Stomach (tissue), 9 donors: Measurements from ENCODE around the gene CUL1. TPM values are rescaled to one million over a fixed set of nuclear protein-coding genes. Genes with fewer than 3 reads are reported as not detected.
A peak's percentile ranks its signal among the peaks of the same experiment; 100 is the strongest.

Source experiments
- DNase-seq, 2 donors: peaks; one replicate each; pipeline versions ENCODE4 v3.0.0 to v3.0.0-alpha.2; 2013 to 2019
- H3K27ac ChIP-seq, 5 donors: fragments of 200-600 bp in 4 of 5; sonication (generic) in 4 of 5; one replicate each; pipeline ENCODE4 v1.5.1; 2013 to 2019; ENCODE audit warnings: mild to moderate bottlenecking in 1 of 5, moderate library complexity in 1 of 5
- H3K27me3 ChIP-seq, 3 donors: fragments of 200-600 bp; sonication (generic); one replicate each; pipeline ENCODE4 v1.5.1; 2017 to 2019; ENCODE audit warnings: mixed run types in 1 of 3
- H3K36me3 ChIP-seq, 4 donors: fragments of 200-600 bp; sonication (generic); 1 replicate in 3 of 4; 2 replicates in 1 of 4; pipeline ENCODE4 v1.5.1; 2016 to 2019
- H3K4me1 ChIP-seq, 4 donors: fragments of 200-600 bp; sonication (generic); one replicate each; pipeline ENCODE4 v1.5.1; 2016 to 2019
- H3K4me3 ChIP-seq, 4 donors: fragments of 200-600 bp; sonication (generic) in 3 of 4; one replicate each; pipeline ENCODE4 v1.5.1; 2016 to 2019; ENCODE audit warnings: mild to moderate bottlenecking in 1 of 4
- H3K9me3 ChIP-seq, 4 donors: fragments of 200-600 bp; sonication (generic); one replicate each; pipeline ENCODE4 v1.5.1; 2016 to 2019
- EP300 ChIP-seq: sonication (generic); formaldehyde crosslinking; IDR thresholded peaks from one replicate; pipeline ENCODE4 v1.6.1; 2017; ENCODE audit warnings: antibody characterized with exemption
- POLR2A ChIP-seq, 4 donors: fragments of 450-650 bp; IDR thresholded peaks; one replicate each; pipeline ENCODE4 v1.6.1; 2016; ENCODE audit warnings: antibody characterized with exemption in 4 of 4, control low read depth in 2 of 4, mild to moderate bottlenecking in 1 of 4, moderate library complexity in 1 of 4
- POLR2AphosphoS5 ChIP-seq, 3 donors: sonication (generic); formaldehyde crosslinking; IDR thresholded peaks; one replicate each; pipeline ENCODE4 v1.6.1; 2016; ENCODE audit warnings: antibody characterized with exemption in 3 of 3
- WGBS, 5 donors: extraction: QIAGEN DNeasy Blood & Tissue Kit in 3 of 5; methylation state at CpG; one replicate each; pipeline versions ENCODE4 v1.1.5 to v1.1.7; 2013 to 2018; 5-methylcytosine and 5-hydroxymethylcytosine counted together
- intact Hi-C: fragments of 100-400 bp; cut with DNase I; formaldehyde crosslinking; loops from one replicate; pipeline ENCODE4 v1.15.1; 2023; ENCODE audit warnings: low total_unique reads
- polyA plus RNA-seq, 3 donors: library from polyadenylated mRNA; stranded (reverse); fragments of 200-250 nt; gene quantifications; one replicate each; pipeline ENCODE4 v1.2.3, GENCODE V29; 2013
- total RNA-seq, 5 donors: library from RNA; depleted of rRNA; stranded (reverse); fragments of >200 nt; gene quantifications; one replicate each; pipeline versions ENCODE4 v1.1.0 to v1.2.3, GENCODE V29; 2014 to 2016
- TF ChIP-seq, protein P1 (sequence below), 7 experiments: fragments of 450-650 bp in 4 of 7; fragments of 200-600 bp in 3 of 7; sonication (generic) in 3 of 7; IDR thresholded peaks; one replicate each; pipeline ENCODE4 v1.5.1; 2016 to 2019; ENCODE audit warnings: antibody characterized with exemption in 7 of 7, control low read depth in 2 of 7, mild to moderate bottlenecking in 1 of 7
- donor health status: healthy with polysubstance abuse.
- donor health status: Bipolar disorder and iron deficiency.
- donor health status: healthy.

The CUL1 gene
- total and polyA plus RNA-seq, 8 donors = 22.5 to 56.4 (median 29.2) TPM

DNA sequence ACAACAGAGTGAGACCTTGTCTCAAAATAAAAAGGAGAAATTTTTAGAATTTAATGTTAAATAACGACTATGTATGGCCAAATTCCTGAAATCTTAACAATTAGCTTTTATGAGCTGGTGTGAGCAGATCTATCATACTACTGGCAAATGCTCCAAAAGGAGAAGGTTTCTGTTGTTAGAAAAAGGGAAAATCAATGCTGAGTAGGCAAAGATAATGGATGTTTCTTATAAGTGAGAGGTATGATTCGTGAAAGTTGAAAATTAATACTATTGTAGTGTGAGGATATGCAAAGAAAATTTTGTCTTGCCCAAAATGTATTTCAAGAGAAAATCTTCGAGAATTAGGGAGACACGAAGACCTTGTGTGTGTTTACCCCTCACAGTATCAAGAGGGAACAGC, 40.8 kb upstream of the CUL1 start:
- Histone ChIP-seq H3K4me3 (no peak overlapping the region), H3K36me3 (no peaks in the 10 kb centered on the region), H3K27ac (no peak overlapping the region), H3K4me1 (no peaks in the 10 kb centered on the region), H3K27me3 (no peaks in the 10 kb centered on the region), H3K9me3 (no peaks in the 10 kb centered on the region)
- no peak for DNase-seq
- intact Hi-C loops = no loop called here
- no peak for TF ChIP-seq EP300
- no peak for TF ChIP-seq POLR2AphosphoS5 (IDR thresholded peaks at IDR 0.05)
- TF ChIP-seq, protein P1, sequence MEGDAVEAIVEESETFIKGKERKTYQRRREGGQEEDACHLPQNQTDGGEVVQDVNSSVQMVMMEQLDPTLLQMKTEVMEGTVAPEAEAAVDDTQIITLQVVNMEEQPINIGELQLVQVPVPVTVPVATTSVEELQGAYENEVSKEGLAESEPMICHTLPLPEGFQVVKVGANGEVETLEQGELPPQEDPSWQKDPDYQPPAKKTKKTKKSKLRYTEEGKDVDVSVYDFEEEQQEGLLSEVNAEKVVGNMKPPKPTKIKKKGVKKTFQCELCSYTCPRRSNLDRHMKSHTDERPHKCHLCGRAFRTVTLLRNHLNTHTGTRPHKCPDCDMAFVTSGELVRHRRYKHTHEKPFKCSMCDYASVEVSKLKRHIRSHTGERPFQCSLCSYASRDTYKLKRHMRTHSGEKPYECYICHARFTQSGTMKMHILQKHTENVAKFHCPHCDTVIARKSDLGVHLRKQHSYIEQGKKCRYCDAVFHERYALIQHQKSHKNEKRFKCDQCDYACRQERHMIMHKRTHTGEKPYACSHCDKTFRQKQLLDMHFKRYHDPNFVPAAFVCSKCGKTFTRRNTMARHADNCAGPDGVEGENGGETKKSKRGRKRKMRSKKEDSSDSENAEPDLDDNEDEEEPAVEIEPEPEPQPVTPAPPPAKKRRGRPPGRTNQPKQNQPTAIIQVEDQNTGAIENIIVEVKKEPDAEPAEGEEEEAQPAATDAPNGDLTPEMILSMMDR (IDR thresholded peaks at IDR 0.05) = no peak
- no peak for TF ChIP-seq POLR2A (IDR thresholded peaks at IDR 0.05)
- WGBS, 5 donors = 84 to 91% (median 86%) methylated on average over 4 of the region's 4 CpGs

DNA sequence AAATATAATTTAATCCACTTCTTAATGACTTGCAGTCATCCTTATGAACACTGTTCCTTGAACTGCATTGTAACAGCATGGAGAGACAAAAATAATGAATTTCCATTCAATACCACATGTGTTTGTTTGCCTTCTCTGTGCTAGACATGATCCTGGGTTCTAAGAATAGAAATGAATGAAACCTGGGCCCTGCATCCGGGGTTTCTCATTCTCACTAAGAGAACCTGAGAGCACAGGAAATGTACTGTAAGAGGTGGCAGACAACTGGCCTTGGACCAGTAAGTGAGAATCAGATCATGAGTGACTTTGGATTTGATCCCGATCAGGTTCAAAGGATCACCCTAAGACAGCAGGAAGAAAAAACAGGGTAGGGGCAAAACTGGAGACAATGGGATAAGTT, 37.2 kb upstream of the CUL1 start:
- Histone ChIP-seq H3K27ac (no peak overlapping the region), H3K4me3 (no peak overlapping the region), H3K27me3 (no peaks in the 10 kb centered on the region), H3K36me3 (no peaks in the 10 kb centered on the region), H3K9me3 (no peaks in the 10 kb centered on the region), H3K4me1 (no peaks in the 10 kb centered on the region)
- WGBS, 5 donors = 70 to 97% (median 86%) methylated on average over 2 of the region's 2 CpGs
- intact Hi-C loops = no loop called here
- TF ChIP-seq EP300 (no peak), POLR2A (IDR thresholded peaks at IDR 0.05) (no peak)
- no peak for DNase-seq

GRCh38 chr7:148662646-148663045, 36.1 kb upstream of the CUL1 start:
- Histone ChIP-seq H3K4me1 (no peaks in the 10 kb centered on the region), H3K4me3 (no peak overlapping the region), H3K27ac (no peak overlapping the region), H3K27me3 (no peaks in the 10 kb centered on the region), H3K36me3 (no peaks in the 10 kb centered on the region), H3K9me3 (no peaks in the 10 kb centered on the region)
- 61 to 71% (median 64%) methylated on average over 3 of the region's 3 CpGs for WGBS, 5 donors
- TF ChIP-seq, protein P1 (IDR thresholded peaks at IDR 0.05) = no peak
- TF ChIP-seq POLR2AphosphoS5 (IDR thresholded peaks at IDR 0.05) (no peak), EP300 (no peak), POLR2A (IDR thresholded peaks at IDR 0.05) (no peak)
- intact Hi-C loops = no loop called here
- DNase-seq = no peak

DNA sequence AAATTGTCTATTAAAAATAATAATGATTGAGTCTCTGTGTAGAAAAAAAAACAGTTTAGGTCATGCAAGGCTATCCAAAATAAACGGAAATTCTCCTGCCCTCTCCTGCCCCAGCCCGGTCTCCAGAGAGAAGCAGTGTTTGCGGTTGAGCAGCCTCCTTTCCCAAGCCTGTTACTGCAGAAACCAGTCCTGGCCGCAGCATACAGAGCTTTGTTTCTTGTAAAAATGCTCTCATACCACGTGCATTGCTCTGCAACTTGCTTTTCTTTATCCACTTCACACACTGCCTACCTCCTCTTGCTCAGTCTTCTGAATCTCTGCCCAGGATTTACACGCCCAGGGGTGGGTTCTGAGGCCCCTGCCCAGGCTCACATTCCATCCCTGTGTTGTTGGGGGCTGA, 34.4 kb upstream of the CUL1 start:
- no peaks in the 10 kb centered on the region for H3K9me3 ChIP-seq
- DNase-seq = peak in 1 of 2 donors; percentile 29
- H3K27me3 ChIP-seq = no peaks in the 10 kb centered on the region
- no peak overlapping the region for H3K4me3 ChIP-seq
- WGBS, 5 donors = 21 to 36% (median 25%) methylated on average over 6 of the region's 6 CpGs
- H3K36me3 ChIP-seq = no peaks in the 10 kb centered on the region
- intact Hi-C loops = no loop called here
- no peak for TF ChIP-seq EP300
- no peak for TF ChIP-seq POLR2A (IDR thresholded peaks at IDR 0.05)
- no peak for TF ChIP-seq POLR2AphosphoS5 (IDR thresholded peaks at IDR 0.05)
- TF ChIP-seq, protein P1 (IDR thresholded peaks at IDR 0.05) = no peak
- H3K27ac ChIP-seq = no peak overlapping the region
- no peaks in the 10 kb centered on the region for H3K4me1 ChIP-seq

- intact Hi-C loops = no loop called here
- DNase-seq = no peak
- 65 to 86% (median 82%) methylated on average over 4 of the region's 4 CpGs for WGBS, 5 donors
- no peaks in the 10 kb centered on the region for H3K27me3 ChIP-seq
- H3K4me1 ChIP-seq = no peaks in the 10 kb centered on the region
- no peaks in the 10 kb centered on the region for H3K36me3 ChIP-seq
- no peak overlapping the region for H3K4me3 ChIP-seq
- TF ChIP-seq POLR2AphosphoS5 (IDR thresholded peaks at IDR 0.05) (no peak), POLR2A (IDR thresholded peaks at IDR 0.05) (no peak), EP300 (no peak)
- TF ChIP-seq, protein P1 (IDR thresholded peaks at IDR 0.05) = no peak
- no peak overlapping the region for H3K27ac ChIP-seq
- H3K9me3 ChIP-seq = no peaks in the 10 kb centered on the region
These were observed 33.5 kb upstream of the CUL1 start for GRCh38 chr7:148665221-148665620.
